SK-N-SH (cell line): ENCODE results near the gene GID4. TPM values are rescaled to one million over a fixed set of nuclear protein-coding genes. Genes with fewer than 3 reads are reported as not detected.

Experiments used
- CTCF ChIA-PET: fragments of 300-600, 350-600 bp; formaldehyde crosslinking; extraction: SDS; loops from one replicate; lab custom pipeline; 2021; lab: Yijun Ruan, JAX
- POLR2A ChIA-PET: fragments of 350-600 bp; sonication (Branson Sonifier 250); formaldehyde crosslinking; extraction: SDS; loops from one replicate; lab custom pipeline; 2020; ENCODE audit warnings: antibody characterized with exemption, inconsistent platforms; lab: Yijun Ruan, JAX
- DNase-seq: peaks from one replicate; pipeline ENCODE4 v3.0.0; 2012
- H2AFZ ChIP-seq: fragments of 200-600 bp; sonication (generic); 2 replicates; pipeline ENCODE4 v1.8.1; 2016; ENCODE audit warnings: antibody characterized with exemption, mild to moderate bottlenecking, low read depth
- H3F3A ChIP-seq: fragments of 200-600 bp; sonication (generic); replicated peaks from 2 replicates; pipeline ENCODE3; 2016; ENCODE audit warnings: antibody characterized with exemption, mild to moderate bottlenecking; ENCODE audit not compliant: insufficient read depth
- H3K27ac ChIP-seq, 2 experiments: fragments of 200-500 bp in 1 of 2; fragments of 200-600 bp in 1 of 2; sonication (Bioruptor generic) in 1 of 2; sonication (generic), shearing (Covaris generic) in 1 of 2; 2 replicates each; pipeline versions ENCODE4 v1.5.1 to v1.6.1; 2014 to 2016; ENCODE audit warnings: low read depth in 2 of 2, inconsistent platforms in 1 of 2, low read length in 1 of 2, mild to moderate bottlenecking in 1 of 2, mixed read lengths in 1 of 2
- H3K27me3 ChIP-seq: fragments of 200-600 bp; sonication (generic), shearing (Covaris generic); 2 replicates; pipeline ENCODE4 v1.6.1; 2016; ENCODE audit warnings: mixed run types; ENCODE audit not compliant: insufficient read depth
- H3K36me3 ChIP-seq, 2 experiments: fragments of 200-500 bp in 1 of 2; fragments of 200-600 bp in 1 of 2; sonication (Bioruptor generic) in 1 of 2; sonication (generic) in 1 of 2; replicated peaks in 1 of 2; 2 replicates each; pipeline versions ENCODE3 to v1.5.1; 2014 to 2016; ENCODE audit warnings: low read length in 1 of 2, mild to moderate bottlenecking in 1 of 2; ENCODE audit not compliant: insufficient read depth in 2 of 2, control insufficient read depth in 1 of 2
- H3K4me1 ChIP-seq, 2 experiments: fragments of 200-500 bp in 1 of 2; fragments of 200-600 bp in 1 of 2; sonication (Bioruptor generic) in 1 of 2; sonication (generic), shearing (Covaris generic) in 1 of 2; 2 replicates each; pipeline versions ENCODE4 v1.5.1 to v1.6.1; 2014 to 2016; ENCODE audit warnings: low read depth in 1 of 2, low read length in 1 of 2, mixed run types in 1 of 2; ENCODE audit not compliant: insufficient read depth in 2 of 2, control insufficient read depth in 1 of 2
- H3K4me2 ChIP-seq: fragments of 200-600 bp; sonication (generic), shearing (Covaris generic); 2 replicates; pipeline ENCODE4 v1.6.1; 2017; ENCODE audit warnings: mixed run types
- H3K4me3 ChIP-seq, 2 experiments: fragments of 200-500 bp in 1 of 2; fragments of 200-600 bp in 1 of 2; sonication (Bioruptor generic) in 1 of 2; sonication (generic), shearing (Covaris generic) in 1 of 2; 2 replicates each; pipeline versions ENCODE4 v1.5.1 to v1.8.1; 2014 to 2016; ENCODE audit warnings: low read depth in 2 of 2, inconsistent platforms in 1 of 2, low read length in 1 of 2, mild to moderate bottlenecking in 1 of 2, mixed read lengths in 1 of 2, moderate library complexity in 1 of 2
- H3K79me2 ChIP-seq: fragments of 200-600 bp; sonication (generic); 2 replicates; pipeline ENCODE4 v1.8.1; 2017; ENCODE audit warnings: mild to moderate bottlenecking; ENCODE audit not compliant: insufficient read depth
- H3K9ac ChIP-seq: fragments of 200-600 bp; sonication (generic); 2 replicates; pipeline ENCODE4 v1.6.1; 2017; ENCODE audit warnings: mixed run types
- H3K9me2 ChIP-seq: fragments of 200-600 bp; sonication (generic); 2 replicates; pipeline ENCODE4 v1.6.1; 2017; ENCODE audit warnings: mixed run types
- H3K9me3 ChIP-seq: fragments of 200-600 bp; sonication (generic); 2 replicates; pipeline ENCODE4 v1.6.1; 2017; ENCODE audit warnings: mixed run types, mild to moderate bottlenecking, moderate library complexity
- H4K20me1 ChIP-seq: fragments of 200-600 bp; sonication (generic); 2 replicates; pipeline ENCODE4 v1.6.1; 2017; ENCODE audit warnings: mild to moderate bottlenecking, mixed run types; ENCODE audit not compliant: insufficient read depth
- CHD2 ChIP-seq: fragments of 150-350 bp; IDR thresholded peaks from 2 replicates; pipeline ENCODE4 v1.6.1; 2018; ENCODE audit warnings: low read length; ENCODE audit not compliant: partially characterized antibody
- CTCF ChIP-seq: fragments of 200-600 bp; sonication (generic); IDR thresholded peaks from 2 replicates; pipeline ENCODE4 v1.6.1; 2017; ENCODE audit warnings: antibody characterized with exemption, mild to moderate bottlenecking, moderate library complexity
- ELF1 ChIP-seq: IDR thresholded peaks from 2 replicates; pipeline ENCODE4 v1.4.0; 2012
- FOSL2 ChIP-seq: IDR thresholded peaks from 2 replicates; pipeline ENCODE4 v1.4.0; 2012; ENCODE audit warnings: low read depth, mild to moderate bottlenecking, moderate library complexity, borderline replicate concordance
- FOXM1 ChIP-seq: IDR thresholded peaks from 2 replicates; pipeline ENCODE4 v1.4.0; 2012; ENCODE audit warnings: low read depth, mild to moderate bottlenecking
- GABPA ChIP-seq: IDR thresholded peaks from 2 replicates; pipeline ENCODE4 v1.4.0; 2012; ENCODE audit warnings: low read depth, mild to moderate bottlenecking
- JUND ChIP-seq: IDR thresholded peaks from 2 replicates; pipeline ENCODE4 v1.4.0; 2012
- MXI1 ChIP-seq: IDR thresholded peaks from 2 replicates; pipeline ENCODE4 v1.6.1; 2012; ENCODE audit warnings: mild to moderate bottlenecking, low read depth, low read length, improper control_type of control experiment
- NRF1 ChIP-seq: IDR thresholded peaks from 2 replicates; pipeline ENCODE4 v1.6.1; 2012; ENCODE audit warnings: low read depth, mild to moderate bottlenecking, low read length
- PBX3 ChIP-seq: IDR thresholded peaks from 2 replicates; pipeline ENCODE4; 2012
- POLR2AphosphoS5 ChIP-seq: IDR thresholded peaks from 2 replicates; pipeline ENCODE4 v1.6.1; 2012; ENCODE audit warnings: low read depth, low read length
- RAD21 ChIP-seq: IDR thresholded peaks from 2 replicates; pipeline ENCODE4 v1.6.1; 2012; ENCODE audit warnings: mild to moderate bottlenecking, low read length
- RCOR1 ChIP-seq: fragments of 150-350 bp; IDR thresholded peaks from 2 replicates; pipeline ENCODE4 v1.6.1; 2017; ENCODE audit warnings: antibody characterized with exemption, low read length
- REST ChIP-seq: IDR thresholded peaks from 2 replicates; pipeline ENCODE4 v1.6.1; 2012; ENCODE audit warnings: mild to moderate bottlenecking, low read depth, low read length, moderate library complexity
- RXRA ChIP-seq: IDR thresholded peaks from 2 replicates; pipeline ENCODE4 v1.4.0; 2012; ENCODE audit warnings: low read depth, mild to moderate bottlenecking, borderline replicate concordance
- SMC3 ChIP-seq: IDR thresholded peaks from 2 replicates; pipeline ENCODE4 v1.6.1; 2012; ENCODE audit warnings: low read depth, low read length, improper control_type of control experiment
- TAF1 ChIP-seq: IDR thresholded peaks from 2 replicates; pipeline ENCODE4 v1.6.1; 2012; ENCODE audit warnings: low read depth, mild to moderate bottlenecking, low read length, moderate library complexity, borderline replicate concordance
- WGBS: methylation state at CpG from one replicate; pipeline ENCODE4 v1.1.6; 2017; ENCODE audit warnings: low lambda C conversion rate; 5-methylcytosine and 5-hydroxymethylcytosine counted together
- polyA plus RNA-seq, 3 experiments: library from polyadenylated mRNA; depleted of rRNA; stranded (reverse); fragments of >200 nt; gene quantifications; 2 replicates each; pipeline ENCODE4 v1.2.3, GENCODE V29; 2012
- TF ChIP-seq, protein P1 (sequence below): fragments of 150-350 bp; IDR thresholded peaks from 2 replicates; pipeline ENCODE4 v1.6.1; 2016; ENCODE audit warnings: mild to moderate bottlenecking, low read depth, low read length

The GID4 gene
- polyA plus RNA-seq, 1 of the 3 experiments (the other 2 are of a cell fraction) = 4.3 TPM

DNA sequence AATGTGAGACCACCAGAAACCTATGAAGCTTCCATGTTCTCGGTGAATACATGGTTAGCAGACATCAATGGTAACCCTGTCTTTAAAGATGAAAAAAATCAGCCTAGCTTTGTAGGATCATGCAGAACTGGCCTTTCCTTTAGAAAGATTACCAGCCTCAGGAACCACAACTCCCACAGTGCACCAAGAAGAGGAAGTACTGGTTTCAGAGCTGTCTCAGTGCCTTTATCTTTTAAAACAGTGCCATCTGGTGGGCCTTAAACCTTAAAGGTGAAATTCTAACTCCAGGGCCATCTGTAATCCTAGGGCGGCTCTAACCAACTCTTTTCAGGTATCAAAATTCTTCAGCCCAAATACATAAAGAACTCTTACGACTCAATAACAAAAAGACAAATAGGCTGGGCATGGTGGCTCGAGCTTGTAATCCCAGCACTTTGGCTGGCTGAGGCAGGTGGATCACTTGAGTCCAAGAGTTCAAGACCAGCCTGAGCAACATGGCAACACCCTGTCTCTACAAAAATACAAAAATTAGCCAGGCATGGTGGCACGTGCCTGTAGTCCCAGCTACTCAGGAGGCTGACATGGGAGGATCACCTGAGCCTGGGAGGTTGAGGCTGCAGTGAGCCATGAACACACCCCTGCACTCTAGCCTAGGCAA lies 5.6 kb upstream of the GID4 start:
- H3K9ac ChIP-seq = no peak overlapping the region
- no peak overlapping the region for H3K4me2 ChIP-seq
- no peak for TF ChIP-seq TAF1
- peak; percentile 38; the same call in 1 of the 2 replicates for TF ChIP-seq RCOR1
- TF ChIP-seq CHD2 = peak; percentile 55
- no peak for TF ChIP-seq JUND
- TF ChIP-seq FOSL2 = no peak
- peak; percentile 99 for TF ChIP-seq RAD21
- TF ChIP-seq ELF1 = peak; percentile 94
- TF ChIP-seq CTCF = peak; percentile 77
- TF ChIP-seq GABPA = peak; percentile 76
- no peak for TF ChIP-seq MXI1
- no peak for TF ChIP-seq PBX3
- TF ChIP-seq SMC3 = peak; percentile 87
- ChIA-PET CTCF (interaction anchor here (0.6 to 3.6 kb wide), 42 partner anchors 9 to 1612 kb away, joined by 3 to 34 read pairs (median 4); partner anchors contain the start of genes DRC3 and TOM1L2), POLR2A (interaction anchor here (1.3 kb wide), 1 partner anchor 39 kb away, joined by 3 read pairs; no protein-coding TSS in a partner anchor)
- no peaks in the 10 kb centered on the region for H4K20me1 ChIP-seq
- H3K36me3 ChIP-seq = no peaks in the 10 kb centered on the region
- no peak overlapping the region; a peak in 1 of 4 replicates for H3K27ac ChIP-seq
- peaks cover 7% of the 10 kb centered on the region for H3F3A ChIP-seq
- H3K4me1 ChIP-seq = peaks cover 0 to 14% of the 10 kb centered on the region in 2 experiments; a peak in 2 of 4 replicates
- H3K9me2 ChIP-seq = no peaks in the 10 kb centered on the region
- WGBS = 27% methylated on average over 5 of the region's 5 CpGs
- no peaks in the 10 kb centered on the region for H3K27me3 ChIP-seq
- no peak overlapping the region; a peak in 1 of 4 replicates for H3K4me3 ChIP-seq
- no peaks in the 10 kb centered on the region for H3K9me3 ChIP-seq
- H3K79me2 ChIP-seq = peaks cover 46% of the 10 kb centered on the region
- no peak overlapping the region for H2AFZ ChIP-seq
- peak; percentile 80 for DNase-seq

DNA sequence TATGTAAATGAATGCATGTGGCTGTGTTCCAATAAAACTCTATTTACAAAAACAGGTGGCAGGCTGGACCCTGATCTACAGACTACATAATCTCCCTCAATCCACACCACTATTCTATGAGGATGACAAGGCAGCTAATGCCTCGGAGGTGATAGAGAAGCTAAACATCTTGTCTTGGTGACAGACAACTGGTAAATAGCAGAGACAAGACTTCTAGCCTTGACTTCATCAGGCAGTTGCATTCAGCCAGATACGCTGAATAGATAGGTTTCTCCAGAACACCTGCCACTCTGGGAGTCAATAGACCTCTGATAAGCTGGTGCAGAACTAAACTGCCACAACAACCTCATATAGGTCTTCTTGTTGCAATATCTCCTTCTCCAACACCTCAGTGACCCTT lies 3.5 kb upstream of the GID4 start:
- Histone ChIP-seq H3F3A (peaks cover 7% of the 10 kb centered on the region), H2AFZ (no peak overlapping the region)
- POLR2A ChIA-PET = no interaction called here

More for the DNA sequence above, 3.5 kb upstream of the GID4 start:
- Histone ChIP-seq H3K36me3 (no peaks in the 10 kb centered on the region), H3K27me3 (no peaks in the 10 kb centered on the region), H3K27ac (no peak overlapping the region), H3K9me2 (no peaks in the 10 kb centered on the region), H3K79me2 (peaks cover 58% of the 10 kb centered on the region), H3K9ac (no peak overlapping the region), H3K4me1 (peaks cover 0 to 15% of the 10 kb centered on the region in 2 experiments; a peak in 2 of 4 replicates), H3K9me3 (no peaks in the 10 kb centered on the region), H3K4me3 (no peak overlapping the region), H3K4me2 (no peak overlapping the region), H4K20me1 (no peaks in the 10 kb centered on the region)
- TF ChIP-seq, protein P1, sequence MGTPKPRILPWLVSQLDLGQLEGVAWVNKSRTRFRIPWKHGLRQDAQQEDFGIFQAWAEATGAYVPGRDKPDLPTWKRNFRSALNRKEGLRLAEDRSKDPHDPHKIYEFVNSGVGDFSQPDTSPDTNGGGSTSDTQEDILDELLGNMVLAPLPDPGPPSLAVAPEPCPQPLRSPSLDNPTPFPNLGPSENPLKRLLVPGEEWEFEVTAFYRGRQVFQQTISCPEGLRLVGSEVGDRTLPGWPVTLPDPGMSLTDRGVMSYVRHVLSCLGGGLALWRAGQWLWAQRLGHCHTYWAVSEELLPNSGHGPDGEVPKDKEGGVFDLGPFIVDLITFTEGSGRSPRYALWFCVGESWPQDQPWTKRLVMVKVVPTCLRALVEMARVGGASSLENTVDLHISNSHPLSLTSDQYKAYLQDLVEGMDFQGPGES = no peak
- no peak for TF ChIP-seq FOXM1
- no peak for TF ChIP-seq POLR2AphosphoS5
- TF ChIP-seq RCOR1 = no peak
- TF ChIP-seq NRF1 = no peak
- TF ChIP-seq RXRA = no peak
- no peak for TF ChIP-seq REST
- no peak for TF ChIP-seq MXI1
- no peak for DNase-seq
- WGBS = 69% methylated on average over 2 of the region's 2 CpGs
- CTCF ChIA-PET = interaction anchor here (0.8 to 2.8 kb wide), 5 partner anchors 76 to 223 kb away, joined by 3 to 26 read pairs (median 4); no protein-coding TSS in a partner anchor
